Astrocyte (in vitro differentiated cells and primary cell): ENCODE data around the gene GID8. TPM values are rescaled to one million over a fixed set of nuclear protein-coding genes. Genes with fewer than 3 reads are reported as not detected.

Source experiments
- DNase-seq: peaks from one replicate; pipeline ENCODE4 v3.0.0-alpha.2; 2010; ENCODE audit warnings: low read depth
- FAIRE-seq: peaks from 2 replicates; lab custom pipeline; 2011; peaks lifted over from hg19 to GRCh38; lab: Jason Lieb, UNC
- H2AFZ ChIP-seq: 2 replicates; pipeline ENCODE4 v1.6.0; 2012; ENCODE audit warnings: low read depth, low read length, inconsistent platforms
- H3K27ac ChIP-seq: 2 replicates; pipeline ENCODE4 v1.5.1; 2011; ENCODE audit warnings: low read depth, low read length, inconsistent platforms
- H3K27me3 ChIP-seq: 2 replicates; pipeline ENCODE4 v1.6.0; 2011; ENCODE audit warnings: low read length, inconsistent platforms; ENCODE audit not compliant: insufficient read depth
- H3K36me3 ChIP-seq: 2 replicates; pipeline ENCODE4 v1.5.1; 2011; ENCODE audit warnings: low read length, inconsistent platforms; ENCODE audit not compliant: insufficient read depth
- H3K4me1 ChIP-seq: 2 replicates; pipeline ENCODE4 v1.5.1; 2011; ENCODE audit warnings: low read length, inconsistent platforms; ENCODE audit not compliant: insufficient read depth
- H3K4me2 ChIP-seq: 2 replicates; pipeline ENCODE4 v1.6.0; 2012; ENCODE audit warnings: low read length, inconsistent platforms
- H3K4me3 ChIP-seq: 2 replicates; pipeline ENCODE4 v1.5.1; 2011; ENCODE audit warnings: low read depth, mild to moderate bottlenecking, low read length, inconsistent platforms; ENCODE audit not compliant: insufficient read depth
- H3K79me2 ChIP-seq: 2 replicates; pipeline ENCODE4 v1.6.0; 2012; ENCODE audit warnings: mild to moderate bottlenecking, low read length, inconsistent platforms; ENCODE audit not compliant: insufficient read depth
- H3K9ac ChIP-seq: 2 replicates; pipeline ENCODE4 v1.6.0; 2012; ENCODE audit warnings: mild to moderate bottlenecking, low read length, inconsistent platforms
- H3K9me3 ChIP-seq: 2 replicates; pipeline ENCODE4 v1.5.1; 2012; ENCODE audit warnings: low read depth, mild to moderate bottlenecking, low read length, inconsistent platforms; ENCODE audit not compliant: insufficient read depth
- H4K20me1 ChIP-seq: 2 replicates; pipeline ENCODE4 v1.6.0; 2012; ENCODE audit warnings: low read length, inconsistent platforms; ENCODE audit not compliant: insufficient read depth
- H3K27ac Mint-ChIP-seq: one replicate; pipeline ENCODE4 v1.8.0; 2021; ENCODE audit warnings: mild to moderate bottlenecking, mixed read lengths; ENCODE audit not compliant: unreplicated experiment
- H3K27me3 Mint-ChIP-seq: one replicate; pipeline ENCODE4 v1.8.0; 2021; ENCODE audit warnings: low read depth, mixed read lengths; ENCODE audit not compliant: unreplicated experiment
- H3K36me3 Mint-ChIP-seq: one replicate; pipeline ENCODE4 v1.8.0; 2021; ENCODE audit warnings: low read depth, mixed read lengths; ENCODE audit not compliant: unreplicated experiment
- H3K4me1 Mint-ChIP-seq: one replicate; pipeline ENCODE4 v1.8.0; 2021; ENCODE audit warnings: low read depth, mixed read lengths; ENCODE audit not compliant: unreplicated experiment
- H3K4me3 Mint-ChIP-seq: one replicate; pipeline ENCODE4 v1.8.0; 2021; ENCODE audit warnings: mild to moderate bottlenecking, moderate library complexity, mixed read lengths; ENCODE audit not compliant: unreplicated experiment
- H3K9me3 Mint-ChIP-seq: one replicate; pipeline ENCODE4 v1.8.0; 2021; ENCODE audit warnings: mild to moderate bottlenecking, mixed read lengths; ENCODE audit not compliant: unreplicated experiment
- CTCF ChIP-seq: IDR thresholded peaks from 2 replicates; pipeline ENCODE4 v1.5.1; 2011; ENCODE audit warnings: low read depth, mild to moderate bottlenecking, inconsistent platforms, low read length, moderate library complexity; ENCODE audit not compliant: insufficient read depth
- EZH2 ChIP-seq: IDR thresholded peaks from 2 replicates; pipeline ENCODE4 v1.6.1; 2012; ENCODE audit warnings: mild to moderate bottlenecking, low read length, inconsistent platforms; ENCODE audit not compliant: insufficient read depth
- total RNA-seq: library from RNA; stranded (reverse); gene quantifications from 2 replicates; pipeline ENCODE4 v1.2.1, GENCODE V29; 2021

Gene GID8
- total RNA-seq, 1 donor from 2014 or later = 37.1 TPM

GRCh38 chr20:62911701-62912280 lies 26.2 kb upstream of the GID8 start:
- no peaks in the 10 kb centered on the region for H3K27me3 ChIP-seq
- DNase-seq = no peak
- Mint-ChIP-seq H3K4me3 (no peak overlapping the region), H3K27ac (no peak overlapping the region), H3K9me3 (no peaks in the 10 kb centered on the region), H3K27me3 (no peaks in the 10 kb centered on the region), H3K4me1 (peaks cover 20% of the 10 kb centered on the region), H3K36me3 (peaks cover 9% of the 10 kb centered on the region)
- H3K4me3 ChIP-seq = no peak overlapping the region
- H3K9ac ChIP-seq = no peak overlapping the region
- no peak overlapping the region for H3K27ac ChIP-seq
- peaks cover 13% of the 10 kb centered on the region for H3K4me1 ChIP-seq
- peaks cover 100% of the 10 kb centered on the region for H4K20me1 ChIP-seq
- no peak overlapping the region for H2AFZ ChIP-seq
- H3K79me2 ChIP-seq = peaks cover 99% of the 10 kb centered on the region
- no peaks in the 10 kb centered on the region for H3K9me3 ChIP-seq
- no peak overlapping the region for H3K4me2 ChIP-seq
- H3K36me3 ChIP-seq = peaks cover 36% of the 10 kb centered on the region
- FAIRE-seq = no peak
- TF ChIP-seq EZH2 (no peak), CTCF (no peak)

- Mint-ChIP-seq H3K4me1 (peaks cover 32% of the 10 kb centered on the region), H3K4me3 (peak overlapping the region; percentile 45), H3K27ac (no peak overlapping the region), H3K27me3 (no peaks in the 10 kb centered on the region), H3K9me3 (no peaks in the 10 kb centered on the region), H3K36me3 (peaks cover 4% of the 10 kb centered on the region)
- TF ChIP-seq CTCF (no peak), EZH2 (no peak)
- Histone ChIP-seq H3K4me3 (no peak overlapping the region), H3K4me1 (peaks cover 8% of the 10 kb centered on the region), H3K36me3 (peaks cover 31% of the 10 kb centered on the region), H3K27ac (no peak overlapping the region), H3K4me2 (no peak overlapping the region), H3K9me3 (no peaks in the 10 kb centered on the region), H3K27me3 (no peaks in the 10 kb centered on the region), H2AFZ (no peak overlapping the region), H3K9ac (no peak overlapping the region), H3K79me2 (peaks cover 100% of the 10 kb centered on the region), H4K20me1 (peaks cover 100% of the 10 kb centered on the region)
- FAIRE-seq = no peak
- no peak for DNase-seq
Observed at GRCh38 chr20:62913043-62913630, 24.8 kb upstream of the GID8 start.

GRCh38 chr20:62914436-62914835 lies 23.5 kb upstream of the GID8 start:
- peak overlapping the region; percentile 14 for H3K27ac Mint-ChIP-seq
- no peak overlapping the region for H3K9ac ChIP-seq

More at GRCh38 chr20:62914436-62914835, 23.5 kb upstream of the GID8 start:
- no peaks in the 10 kb centered on the region for H3K9me3 ChIP-seq
- TF ChIP-seq CTCF (no peak), EZH2 (no peak)
- H3K36me3 ChIP-seq = peaks cover 24% of the 10 kb centered on the region
- H3K79me2 ChIP-seq = peaks cover 100% of the 10 kb centered on the region
- peak overlapping the region; percentile 35 for H3K27ac ChIP-seq
- Mint-ChIP-seq H3K4me3 (no peak overlapping the region), H3K27me3 (no peaks in the 10 kb centered on the region), H3K36me3 (peaks cover 2% of the 10 kb centered on the region), H3K9me3 (no peaks in the 10 kb centered on the region), H3K4me1 (peaks cover 36% of the 10 kb centered on the region)
- FAIRE-seq (no peak), DNase-seq (no peak)
- no peak overlapping the region for H2AFZ ChIP-seq
- H3K27me3 ChIP-seq = no peaks in the 10 kb centered on the region
- no peak overlapping the region for H3K4me2 ChIP-seq
- no peak overlapping the region for H3K4me3 ChIP-seq
- H3K4me1 ChIP-seq = peaks cover 8% of the 10 kb centered on the region
- peaks cover 100% of the 10 kb centered on the region for H4K20me1 ChIP-seq
